Skeletal muscle tissue (tissue), 4 donors: Measurements from ENCODE around the gene KATNB1. TPM values are rescaled to one million over a fixed set of nuclear protein-coding genes. Genes with fewer than 3 reads are reported as not detected.

ENCODE experiments used
- H3K27ac ChIP-seq: one replicate; pipeline ENCODE4 v1.7.0; 2013; ENCODE audit warnings: mild to moderate bottlenecking, low read depth, low read length, inconsistent platforms
- H3K27me3 ChIP-seq, 3 donors: one replicate each; pipeline ENCODE4 v1.7.0; 2013; ENCODE audit warnings: low read length in 3 of 3; ENCODE audit not compliant: control insufficient read depth in 3 of 3, insufficient read depth in 3 of 3
- H3K36me3 ChIP-seq, 3 donors: one replicate each; pipeline ENCODE4 v1.7.0; 2013; ENCODE audit warnings: low read length in 3 of 3; ENCODE audit not compliant: control insufficient read depth in 3 of 3, insufficient read depth in 3 of 3
- H3K4me1 ChIP-seq, 3 donors: one replicate each; pipeline ENCODE4 v1.7.0; 2013; ENCODE audit warnings: low read length in 3 of 3, mild to moderate bottlenecking in 3 of 3; ENCODE audit not compliant: control insufficient read depth in 3 of 3, insufficient read depth in 3 of 3
- H3K4me3 ChIP-seq, 3 donors: one replicate each; pipeline ENCODE4 v1.7.0; 2013; ENCODE audit warnings: low read length in 3 of 3
- H3K9ac ChIP-seq, 3 donors: one replicate each; pipeline ENCODE4 v1.7.0; 2013; ENCODE audit warnings: low read length in 3 of 3, mild to moderate bottlenecking in 3 of 3, moderate library complexity in 2 of 3, low read depth in 1 of 3
- H3K9me3 ChIP-seq, 3 donors: one replicate each; pipeline ENCODE4 v1.7.0; 2013; ENCODE audit warnings: low read length in 3 of 3; ENCODE audit not compliant: control insufficient read depth in 3 of 3
- total RNA-seq: library from RNA; depleted of rRNA; stranded (reverse); fragments of >200 nt; gene quantifications from one replicate; pipeline ENCODE4 v1.2.3, GENCODE V29; 2014
- donor health status: Osteomylitis.

KATNB1 gene
- total RNA-seq, 1 donor from 2014 or later, result 24.0 TPM

DNA sequence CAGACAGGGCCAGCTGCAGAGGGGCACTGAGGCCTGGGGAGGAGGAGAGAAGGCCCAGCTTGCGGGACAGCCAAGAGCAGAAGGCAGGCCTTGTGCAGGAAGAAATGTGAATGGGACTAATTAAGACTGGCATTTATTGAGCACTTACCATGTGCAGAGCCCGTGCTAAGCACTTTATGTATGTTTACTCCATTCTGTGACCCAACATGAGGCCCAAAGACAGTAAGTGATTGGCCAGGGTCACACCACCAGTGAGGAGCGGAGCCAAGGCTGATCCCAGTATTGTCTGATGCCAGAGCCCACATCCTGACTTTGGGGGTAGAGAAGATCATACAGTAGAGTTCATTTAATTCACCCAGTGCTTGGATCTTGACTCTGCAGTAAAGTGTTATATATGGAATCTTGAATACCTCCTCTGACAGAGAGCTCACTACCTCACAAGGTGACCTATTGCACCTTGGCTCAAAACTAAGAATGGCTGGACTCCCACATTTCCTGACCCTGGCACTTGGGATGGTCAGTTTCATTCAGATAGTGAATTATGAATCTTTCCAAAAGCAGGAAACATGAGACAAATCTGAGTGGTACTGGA, 13.6 kb downstream of the KATNB1 start:
- Histone ChIP-seq H3K27me3 (no peaks in the 10 kb centered on the region), H3K36me3 (peaks cover 13 to 19% (median 13%) of the 10 kb centered on the region in 3 donors), H3K9ac (no peak overlapping the region), H3K27ac (no peak overlapping the region), H3K4me1 (no peaks in the 10 kb centered on the region), H3K9me3 (no peaks in the 10 kb centered on the region), H3K4me3 (no peak overlapping the region)

GRCh38 chr16:57749856-57750452, 14.4 kb downstream of the KATNB1 start:
- Histone ChIP-seq H3K36me3 (peaks cover 8 to 15% (median 10%) of the 10 kb centered on the region in 3 donors), H3K9ac (no peak overlapping the region), H3K4me1 (no peaks in the 10 kb centered on the region)

GRCh38 chr16:57750796-57751538, 15.4 kb downstream of the KATNB1 start:
- no peak overlapping the region for H3K27ac ChIP-seq
- H3K9me3 ChIP-seq, result no peaks in the 10 kb centered on the region
- H3K36me3 ChIP-seq, result peaks cover 13 to 19% (median 17%) of the 10 kb centered on the region in 3 donors
- H3K9ac ChIP-seq, result no peak overlapping the region
- H3K4me3 ChIP-seq, result no peak overlapping the region
- H3K4me1 ChIP-seq, result no peaks in the 10 kb centered on the region
- H3K27me3 ChIP-seq, result no peaks in the 10 kb centered on the region

More at GRCh38 chr16:57749856-57750452, 14.4 kb downstream of the KATNB1 start:
- H3K27ac ChIP-seq, result no peak overlapping the region
- H3K27me3 ChIP-seq, result no peaks in the 10 kb centered on the region
- H3K4me3 ChIP-seq, result no peak overlapping the region
- H3K9me3 ChIP-seq, result no peaks in the 10 kb centered on the region

- no peaks in the 10 kb centered on the region for H3K9me3 ChIP-seq
- H3K9ac ChIP-seq, result no peak overlapping the region
- no peaks in the 10 kb centered on the region for H3K4me1 ChIP-seq
- H3K27ac ChIP-seq, result no peak overlapping the region
- H3K27me3 ChIP-seq, result no peaks in the 10 kb centered on the region
- no peak overlapping the region for H3K4me3 ChIP-seq
- peaks cover 15 to 24% (median 18%) of the 10 kb centered on the region in 3 donors for H3K36me3 ChIP-seq
These were observed 16.1 kb downstream of the KATNB1 start for GRCh38 chr16:57751539-57752202.

- no peak overlapping the region for H3K4me3 ChIP-seq
- H3K27ac ChIP-seq, result no peak overlapping the region
- H3K9ac ChIP-seq, result no peak overlapping the region
- no peaks in the 10 kb centered on the region for H3K27me3 ChIP-seq
- no peaks in the 10 kb centered on the region for H3K9me3 ChIP-seq
- H3K4me1 ChIP-seq, result no peaks in the 10 kb centered on the region
- H3K36me3 ChIP-seq, result peaks cover 15 to 24% (median 18%) of the 10 kb centered on the region in 3 donors
These were observed 16.6 kb downstream of the KATNB1 start for GRCh38 chr16:57752203-57752580.

DNA sequence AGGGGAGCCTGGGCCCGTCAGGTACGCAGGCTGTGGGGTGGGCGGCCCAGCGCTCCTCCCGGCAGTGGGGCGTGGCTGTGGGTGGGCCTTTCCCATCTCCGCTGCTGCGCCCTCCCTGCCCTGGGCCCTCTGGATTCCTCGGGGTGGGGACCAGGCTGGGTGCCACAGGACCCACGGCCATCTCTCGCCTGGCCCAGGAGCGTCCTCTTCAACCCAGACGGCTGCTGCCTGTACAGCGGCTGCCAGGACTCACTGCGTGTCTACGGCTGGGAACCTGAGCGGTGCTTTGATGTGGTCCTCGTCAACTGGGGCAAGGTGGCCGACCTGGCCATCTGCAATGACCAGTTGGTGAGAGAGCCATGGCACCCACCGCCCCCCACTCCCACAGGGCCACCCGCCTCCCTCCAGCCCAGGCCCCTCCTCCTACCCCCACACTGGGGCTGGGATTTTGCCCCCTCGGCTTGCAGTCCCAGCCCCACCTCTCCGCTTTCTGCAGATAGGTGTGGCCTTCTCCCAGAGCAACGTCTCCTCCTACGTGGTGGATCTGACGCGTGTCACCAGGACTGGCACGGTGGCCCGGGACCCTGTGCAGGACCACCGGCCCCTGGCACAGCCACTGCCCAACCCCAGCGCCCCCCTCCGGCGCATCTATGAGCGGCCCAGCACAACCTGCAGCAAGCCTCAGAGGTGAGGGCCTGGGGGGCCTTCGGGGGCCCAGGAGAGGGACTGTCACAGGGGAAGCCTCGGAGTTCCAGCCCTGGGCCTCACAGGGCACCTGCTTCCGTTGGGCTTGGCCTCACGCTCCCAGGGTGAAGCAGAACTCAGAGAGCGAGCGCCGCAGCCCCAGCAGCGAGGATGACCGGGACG, 17.2 kb downstream of the KATNB1 start:
- Histone ChIP-seq H3K36me3 (peaks cover 15 to 24% (median 20%) of the 10 kb centered on the region in 3 donors), H3K27ac (no peak overlapping the region)

DNA sequence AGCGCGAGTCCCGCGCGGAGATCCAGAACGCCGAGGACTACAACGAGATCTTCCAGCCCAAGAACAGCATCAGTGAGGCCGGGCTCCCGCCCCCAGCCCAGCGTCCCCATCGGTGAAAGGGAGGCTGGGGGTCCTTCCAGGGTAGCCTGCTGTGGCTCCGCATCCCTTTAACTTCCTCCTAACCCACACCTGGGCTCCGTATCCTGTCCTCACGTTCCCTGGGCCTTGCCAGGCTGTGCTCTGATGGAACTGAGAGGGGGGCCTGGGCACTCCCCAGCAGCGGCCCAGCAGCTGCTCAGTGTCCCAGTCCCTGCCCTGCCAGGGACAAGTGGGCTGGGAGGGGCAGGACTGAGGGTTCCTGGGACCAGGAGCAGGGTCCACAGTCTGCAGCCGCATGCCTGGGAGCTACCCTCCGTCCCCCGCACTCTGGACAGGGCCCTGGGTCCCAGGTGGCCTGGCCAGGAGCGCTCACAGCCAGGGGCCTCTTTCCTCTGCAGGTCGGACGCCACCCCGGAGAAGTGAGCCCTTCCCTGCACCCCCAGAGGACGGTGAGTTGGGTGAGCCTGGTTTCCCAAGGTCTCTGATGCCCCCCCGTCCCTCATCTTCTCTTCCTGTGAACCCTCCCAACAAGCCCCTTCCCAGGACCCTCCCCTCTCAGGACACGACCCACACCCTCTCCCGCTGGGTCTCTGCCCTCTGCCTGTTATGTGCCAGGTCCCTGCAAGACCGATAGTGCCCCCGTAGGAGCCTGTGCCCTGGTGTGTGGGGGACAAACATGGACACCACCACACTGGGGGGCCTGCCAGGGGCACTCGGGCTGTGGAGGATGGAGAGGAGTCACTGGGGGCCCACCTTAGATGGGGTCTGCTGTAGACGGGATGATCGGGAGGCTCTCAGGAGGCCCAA, 18.1 kb downstream of the KATNB1 start:
- Histone ChIP-seq H3K4me3 (no peak overlapping the region), H3K27me3 (no peaks in the 10 kb centered on the region), H3K36me3 (peaks cover 15 to 24% (median 20%) of the 10 kb centered on the region in 3 donors), H3K9me3 (no peaks in the 10 kb centered on the region), H3K27ac (no peak overlapping the region), H3K9ac (no peak overlapping the region), H3K4me1 (peaks cover 4 to 7% (median 6%) of the 10 kb centered on the region in 3 donors)

More for the DNA sequence above, 17.2 kb downstream of the KATNB1 start:
- peaks cover 4 to 6% (median 5%) of the 10 kb centered on the region in 3 donors for H3K4me1 ChIP-seq
- H3K9ac ChIP-seq, result no peak overlapping the region
- H3K9me3 ChIP-seq, result no peaks in the 10 kb centered on the region
- no peaks in the 10 kb centered on the region for H3K27me3 ChIP-seq
- no peak overlapping the region for H3K4me3 ChIP-seq

GRCh38 chr16:57754354-57755060, 18.9 kb downstream of the KATNB1 start:
- no peak overlapping the region for H3K4me3 ChIP-seq
- H3K9ac ChIP-seq, result no peak overlapping the region
- H3K9me3 ChIP-seq, result no peaks in the 10 kb centered on the region
- H3K36me3 ChIP-seq, result peaks cover 15 to 24% (median 22%) of the 10 kb centered on the region in 3 donors
- H3K4me1 ChIP-seq, result peaks cover 4 to 7% (median 6%) of the 10 kb centered on the region in 3 donors
- no peak overlapping the region for H3K27ac ChIP-seq
- no peaks in the 10 kb centered on the region for H3K27me3 ChIP-seq
